Upper lobe of left lung (tissue), 6 donors: ENCODE data around the gene NCDN. TPM values are rescaled to one million over a fixed set of nuclear protein-coding genes. Genes with fewer than 3 reads are reported as not detected.
"Not testable (repeated sequence)": the region's sequence is repeated elsewhere in the genome, so short reads cannot be mapped to it uniquely, and the experiment has no call there.

Experiments
- ATAC-seq, 2 donors: fragments of 200-7000 bp; cut with Tn5 transposase; one replicate each; pipeline ENCODE4 v1.9.1; 2022; ENCODE audit warnings: mild to moderate bottlenecking in 2 of 2, moderate library complexity in 2 of 2; ENCODE audit not compliant: low FRiP score in 2 of 2
- DNase-seq, 2 donors: peaks; one replicate each; pipeline ENCODE4 v3.0.0-alpha.2; 2019 to 2020
- H3K27ac ChIP-seq, 4 donors: fragments of 200-600 bp; sonication (generic); one replicate each; pipeline ENCODE4 v1.5.1; 2016 to 2019
- H3K27me3 ChIP-seq, 4 donors: fragments of 200-600 bp; sonication (generic); one replicate each; pipeline ENCODE4 v1.5.1; 2017 to 2019
- H3K36me3 ChIP-seq, 4 donors: fragments of 200-600 bp; sonication (generic); one replicate each; pipeline ENCODE4 v1.5.1; 2016 to 2019
- H3K4me1 ChIP-seq, 4 donors: fragments of 200-600 bp; sonication (generic); one replicate each; pipeline ENCODE4 v1.5.1; 2018 to 2019
- H3K4me3 ChIP-seq, 4 donors: fragments of 200-600 bp; sonication (generic); one replicate each; pipeline ENCODE4 v1.5.1; 2017 to 2019; ENCODE audit warnings: mild to moderate bottlenecking in 2 of 4, moderate library complexity in 1 of 4
- H3K9me3 ChIP-seq, 4 donors: fragments of 200-600 bp; sonication (generic); one replicate each; pipeline ENCODE4 v1.5.1; 2018 to 2019
- CTCF ChIP-seq, 6 experiments: fragments of 450-650 bp in 4 of 6; fragments of 200-600 bp in 2 of 6; sonication (generic) in 2 of 6; IDR thresholded peaks; one replicate each; pipeline ENCODE4 v1.5.1; 2016 to 2019; ENCODE audit warnings: antibody characterized with exemption in 6 of 6
- EP300 ChIP-seq, 4 donors: sonication (generic); formaldehyde crosslinking; IDR thresholded peaks; one replicate each; pipeline ENCODE4 v1.5.1; 2017; ENCODE audit warnings: antibody characterized with exemption in 4 of 4, control low read depth in 2 of 4
- POLR2A ChIP-seq, 4 donors: fragments of 450-650 bp; IDR thresholded peaks; one replicate each; pipeline ENCODE4 v1.5.1; 2016 to 2017; ENCODE audit warnings: antibody characterized with exemption in 4 of 4, mild to moderate bottlenecking in 2 of 4
- POLR2AphosphoS5 ChIP-seq, 2 donors: sonication (generic); formaldehyde crosslinking; IDR thresholded peaks; one replicate each; pipeline ENCODE4 v1.5.1; 2017; ENCODE audit warnings: antibody characterized with exemption in 2 of 2
- WGBS, 2 donors: methylation state at CpG; one replicate each; pipeline ENCODE4 v1.1.5; 2017 to 2018; 5-methylcytosine and 5-hydroxymethylcytosine counted together
- total RNA-seq, 6 donors: library from RNA; depleted of rRNA in 4 of 6; stranded (reverse); fragments of >200 nt in 4 of 6; gene quantifications; one replicate each; pipeline versions ENCODE4 v1.1.0 to v1.2.1, GENCODE V29; 2016 to 2021
- donor health status: DM: no; HTN: no; CAD: no; lungs with moderate emphysema.
- donor health status: DM: no; HTN: yes; CAD: no; lungs with severe emphysema.

NCDN gene
- total RNA-seq, 6 donors from 2014 or later = 12.6 to 34.2 (median 21.5) TPM

GRCh38 chr1:35577071-35577998 is 19.7 kb downstream of the NCDN start:
- Histone ChIP-seq H3K27ac (peak overlapping the region in 2 of 4 donors; percentile 13 to 76), H3K4me1 (peaks cover 14 to 60% (median 42%) of the 10 kb centered on the region in 4 donors), H3K9me3 (no peaks in the 10 kb centered on the region), H3K36me3 (no peaks in the 10 kb centered on the region), H3K27me3 (peaks cover 0 to 15% (median 4%) of the 10 kb centered on the region in 4 donors), H3K4me3 (peak overlapping the region in 3 of 4 donors; percentile 46 to 51 (median 49))
- DNase-seq (peak; percentile 72 to 87), ATAC-seq (peak; percentile 44 to 79)
- TF ChIP-seq CTCF (IDR thresholded peaks at IDR 0.05) (no peak), POLR2AphosphoS5 (IDR thresholded peaks at IDR 0.05) (peak in 1 of 2 donors; percentile 50), POLR2A (IDR thresholded peaks at IDR 0.05) (peak in 1 of 4 donors; percentile 50), EP300 (IDR thresholded peaks at IDR 0.05) (no peak)
- 32 to 42% methylated on average over 8 to 35 of the region's 70 CpGs for WGBS, 2 donors

- Histone ChIP-seq H3K9me3 (no peaks in the 10 kb centered on the region), H3K4me3 (no peak overlapping the region), H3K4me1 (peaks cover 5 to 24% (median 12%) of the 10 kb centered on the region in 4 donors), H3K27ac (no peak overlapping the region), H3K27me3 (no peaks in the 10 kb centered on the region), H3K36me3 (no peaks in the 10 kb centered on the region)
- 72 to 77% methylated on average over 4 of the region's 4 CpGs for WGBS, 2 donors
- DNase-seq (no peak), ATAC-seq (no peak)
- no peak for TF ChIP-seq CTCF (IDR thresholded peaks at IDR 0.05)
- TF ChIP-seq POLR2A (IDR thresholded peaks at IDR 0.05) = no peak
- no peak for TF ChIP-seq POLR2AphosphoS5 (IDR thresholded peaks at IDR 0.05)
- TF ChIP-seq EP300 (IDR thresholded peaks at IDR 0.05) = no peak
Measured at GRCh38 chr1:35580949-35581388, 23.4 kb downstream of the NCDN start.

- not testable (repeated sequence) for ATAC-seq, H3K9me3 ChIP-seq, H3K36me3 ChIP-seq, H3K4me3 ChIP-seq, DNase-seq, H3K27ac ChIP-seq, H3K27me3 ChIP-seq
- H3K4me1 ChIP-seq = peaks cover 5 to 18% (median 6%) of the 10 kb centered on the region in 4 donors
- WGBS, 2 donors = 90 to 91% methylated on average over 9 of the region's 9 CpGs
Measured at GRCh38 chr1:35581621-35582020, 24.0 kb downstream of the NCDN start.

GRCh38 chr1:35585281-35585680 is 27.7 kb downstream of the NCDN start:
- no peaks in the 10 kb centered on the region for H3K4me1 ChIP-seq
- no peak overlapping the region for H3K4me3 ChIP-seq
- no peaks in the 10 kb centered on the region for H3K27me3 ChIP-seq
- WGBS, 2 donors = 80 to 85% methylated on average over 3 of the region's 3 CpGs
- H3K36me3 ChIP-seq = no peaks in the 10 kb centered on the region
- no peak for TF ChIP-seq POLR2AphosphoS5 (IDR thresholded peaks at IDR 0.05)
- ATAC-seq = no peak
- H3K27ac ChIP-seq = no peak overlapping the region
- no peak for DNase-seq
- no peaks in the 10 kb centered on the region for H3K9me3 ChIP-seq

- not testable (repeated sequence) for H3K4me1 ChIP-seq, H3K4me3 ChIP-seq, H3K27ac ChIP-seq, H3K27me3 ChIP-seq, H3K36me3 ChIP-seq, ATAC-seq, H3K9me3 ChIP-seq, DNase-seq
- WGBS, 2 donors = 93 to 94% methylated on average over 1 of the region's 1 CpG
Measured at GRCh38 chr1:35585805-35586204, 28.2 kb downstream of the NCDN start.

- ATAC-seq (no peak), DNase-seq (no peak)
- no peak for TF ChIP-seq CTCF (IDR thresholded peaks at IDR 0.05)
- no peak for TF ChIP-seq POLR2A (IDR thresholded peaks at IDR 0.05)
- TF ChIP-seq EP300 (IDR thresholded peaks at IDR 0.05) = no peak
- TF ChIP-seq POLR2AphosphoS5 (IDR thresholded peaks at IDR 0.05) = no peak
- Histone ChIP-seq H3K27me3 (no peaks in the 10 kb centered on the region), H3K27ac (no peak overlapping the region), H3K4me3 (no peak overlapping the region), H3K4me1 (no peaks in the 10 kb centered on the region), H3K9me3 (no peaks in the 10 kb centered on the region), H3K36me3 (peaks cover 0 to 9% (median 2%) of the 10 kb centered on the region in 4 donors)
- WGBS, 2 donors = 81 to 94% methylated on average over 5 to 7 of the region's 7 CpGs
Measured at GRCh38 chr1:35586808-35587207, 29.2 kb downstream of the NCDN start.
